ENCODE measurements around the gene RGS9. TPM values are rescaled to one million over a fixed set of nuclear protein-coding genes. Genes with fewer than 3 reads are reported as not detected.

Gene RGS9
- total RNA-seq, 1 experiment from 2014 or later, result 1.8 TPM

GRCh38 chr17:65174974-65175373, 37.8 kb downstream of the RGS9 start:
- H3K27ac ChIP-seq (ENCODE audit: low read depth, low read length, poor library complexity, severe bottlenecking), result no peak overlapping the region
- intact Hi-C loops (cut with micrococcal nuclease; ENCODE audit: unreplicated experiment), result no loop called here
- POLR2A ChIA-PET (ENCODE audit: low non-redundant PET), result no interaction called here
- TF ChIP-seq EZH2 (IDR thresholded peaks at IDR 0.05; ENCODE audit: borderline replicate concordance, low read depth, low read length, poor library complexity, severe bottlenecking) (no peak), CTCF (conservative IDR thresholded peaks at IDR 0.05; ENCODE audit: low read depth, low read length) (no peak)
- no peaks in the 10 kb centered on the region for H3K4me1 ChIP-seq (ENCODE audit: insufficient read depth, low read length, poor library complexity, severe bottlenecking)
- CTCF ChIA-PET, result no interaction called here
- no peak for DNase-seq (ENCODE audit: low spot score)
- no peaks in the 10 kb centered on the region for H3K36me3 ChIP-seq (ENCODE audit: insufficient read depth, low read length, poor library complexity, severe bottlenecking)
- no TSS peak for BruUV-seq (replicated peaks)
- no peak overlapping the region for H3K4me3 ChIP-seq (ENCODE audit: low read depth, low read length, poor library complexity, severe bottlenecking)
- H3K27me3 ChIP-seq (replicated peaks; ENCODE audit: insufficient read depth, low read depth, low read length, poor library complexity), result no peaks in the 10 kb centered on the region
- no peaks in the 10 kb centered on the region for H3K9me3 ChIP-seq (ENCODE audit: low read depth, low read length, poor library complexity, severe bottlenecking)

GRCh38 chr17:65175952-65176351, 38.8 kb downstream of the RGS9 start:
- Histone ChIP-seq H3K4me1 (ENCODE audit: insufficient read depth, low read length, poor library complexity, severe bottlenecking) (no peaks in the 10 kb centered on the region), H3K9me3 (ENCODE audit: low read depth, low read length, poor library complexity, severe bottlenecking) (no peaks in the 10 kb centered on the region), H3K36me3 (ENCODE audit: insufficient read depth, low read length, poor library complexity, severe bottlenecking) (no peaks in the 10 kb centered on the region), H3K27ac (ENCODE audit: low read depth, low read length, poor library complexity, severe bottlenecking) (no peak overlapping the region), H3K27me3 (replicated peaks; ENCODE audit: insufficient read depth, low read depth, low read length, poor library complexity) (no peaks in the 10 kb centered on the region), H3K4me3 (ENCODE audit: low read depth, low read length, poor library complexity, severe bottlenecking) (no peak overlapping the region)
- BruUV-seq (replicated peaks), result no TSS peak
- DNase-seq (ENCODE audit: low spot score), result no peak
- intact Hi-C loops (cut with micrococcal nuclease; ENCODE audit: unreplicated experiment), result no loop called here
- POLR2A ChIA-PET (ENCODE audit: low non-redundant PET), result no interaction called here
- TF ChIP-seq CTCF (conservative IDR thresholded peaks at IDR 0.05; ENCODE audit: low read depth, low read length), result no peak
- no peak for TF ChIP-seq EZH2 (IDR thresholded peaks at IDR 0.05; ENCODE audit: borderline replicate concordance, low read depth, low read length, poor library complexity, severe bottlenecking)
- CTCF ChIA-PET, result no interaction called here

GRCh38 chr17:65176646-65177409, 39.7 kb downstream of the RGS9 start:
- no peaks in the 10 kb centered on the region for H3K9me3 ChIP-seq (ENCODE audit: low read depth, low read length, poor library complexity, severe bottlenecking)
- no peaks in the 10 kb centered on the region for H3K27me3 ChIP-seq (replicated peaks; ENCODE audit: insufficient read depth, low read depth, low read length, poor library complexity)
- no peak overlapping the region for H3K4me3 ChIP-seq (ENCODE audit: low read depth, low read length, poor library complexity, severe bottlenecking)
- TF ChIP-seq EZH2 (IDR thresholded peaks at IDR 0.05; ENCODE audit: borderline replicate concordance, low read depth, low read length, poor library complexity, severe bottlenecking) (no peak), CTCF (conservative IDR thresholded peaks at IDR 0.05; ENCODE audit: low read depth, low read length) (no peak)
- H3K27ac ChIP-seq (ENCODE audit: low read depth, low read length, poor library complexity, severe bottlenecking), result no peak overlapping the region
- no peaks in the 10 kb centered on the region for H3K4me1 ChIP-seq (ENCODE audit: insufficient read depth, low read length, poor library complexity, severe bottlenecking)
- POLR2A ChIA-PET (ENCODE audit: low non-redundant PET), result interaction anchor here (0.6 kb wide), 1 partner anchor 1557 kb away, joined by 21 read pairs; no protein-coding TSS in a partner anchor
- DNase-seq (ENCODE audit: low spot score), result no peak
- CTCF ChIA-PET, result no interaction called here
- intact Hi-C loops (cut with micrococcal nuclease; ENCODE audit: unreplicated experiment), result no loop called here
- no TSS peak for BruUV-seq (replicated peaks)
- H3K36me3 ChIP-seq (ENCODE audit: insufficient read depth, low read length, poor library complexity, severe bottlenecking), result no peaks in the 10 kb centered on the region
